Activated effector memory CD4-positive, alpha-beta T cell treated with anti-CD3 and anti-CD28 coated beads, Interleukin-2, amount 50 U/mL, for 16 hours (primary cell): Measurements from ENCODE around the gene PPP3CB.
"Not testable (repeated sequence)": the region's sequence is repeated elsewhere in the genome, so short reads cannot be mapped to it uniquely, and the experiment has no call there.

Experiments used
- DNase-seq: peaks from one replicate; pipeline ENCODE4 v3.0.0-alpha.2; 2020

Gene PPP3CB

DNA sequence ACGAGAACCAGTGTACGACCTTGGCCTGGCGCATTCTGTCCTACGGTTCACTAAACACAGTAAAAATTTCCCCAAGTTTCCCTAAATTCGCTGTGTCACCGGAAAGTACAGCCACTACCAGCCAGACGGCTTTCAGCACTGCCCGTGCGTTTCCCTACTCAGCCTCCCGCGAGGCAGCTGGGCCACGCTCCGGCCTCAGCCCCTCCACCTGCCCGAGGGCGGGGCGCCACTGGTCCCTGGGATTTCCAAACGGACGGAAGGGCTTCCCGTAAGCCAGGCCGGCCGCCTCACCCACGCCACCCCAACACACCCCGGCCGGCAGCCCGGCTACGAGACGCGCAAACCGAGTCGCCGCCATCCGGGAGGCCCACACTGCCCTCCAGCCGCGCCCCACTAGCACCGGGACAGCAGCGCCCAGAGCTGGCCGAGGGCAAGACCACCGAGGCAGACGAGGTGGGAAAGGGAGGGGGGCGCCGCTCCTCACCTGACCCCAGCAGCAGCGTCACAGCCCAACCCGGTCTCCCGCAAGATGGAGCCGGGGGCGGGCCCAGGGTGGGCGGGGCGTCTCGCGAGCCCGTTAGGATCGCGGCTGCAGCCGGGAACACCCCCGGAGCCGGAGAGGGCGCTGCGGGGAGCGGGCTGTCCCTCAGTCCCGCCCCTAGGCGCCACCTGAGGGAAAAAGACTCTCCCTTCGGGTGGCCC is 82.1 kb downstream of the PPP3CB start, which contains the start of gene ANXA7:
ANXA7 (minus strand) TSS at position 531 of the 702 bp plus-strand sequence. CDS start 13,202 bp downstream, outside the sequence.
- peak; percentile 98 for DNase-seq

DNA sequence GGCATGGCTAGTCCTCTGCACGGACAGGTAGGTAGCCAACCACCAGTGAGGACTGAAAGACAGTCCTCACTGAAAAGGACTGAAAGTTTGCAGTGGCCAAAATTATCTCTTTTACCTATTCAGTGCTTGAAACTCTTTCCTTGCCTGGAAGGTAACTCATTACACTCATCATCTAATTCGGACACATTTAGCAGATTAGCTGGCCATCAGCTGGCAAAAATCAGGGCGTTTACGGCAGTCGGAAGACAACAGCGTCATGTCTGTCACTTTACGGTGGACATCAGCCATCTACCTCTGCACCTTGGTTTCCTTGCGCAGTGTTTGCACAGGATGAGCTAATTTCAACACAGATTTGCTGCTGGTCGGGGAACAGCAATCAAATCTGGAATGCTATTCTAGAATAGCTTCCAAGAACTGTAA is 82.7 kb downstream of the PPP3CB start:
- no peak for DNase-seq

DNA sequence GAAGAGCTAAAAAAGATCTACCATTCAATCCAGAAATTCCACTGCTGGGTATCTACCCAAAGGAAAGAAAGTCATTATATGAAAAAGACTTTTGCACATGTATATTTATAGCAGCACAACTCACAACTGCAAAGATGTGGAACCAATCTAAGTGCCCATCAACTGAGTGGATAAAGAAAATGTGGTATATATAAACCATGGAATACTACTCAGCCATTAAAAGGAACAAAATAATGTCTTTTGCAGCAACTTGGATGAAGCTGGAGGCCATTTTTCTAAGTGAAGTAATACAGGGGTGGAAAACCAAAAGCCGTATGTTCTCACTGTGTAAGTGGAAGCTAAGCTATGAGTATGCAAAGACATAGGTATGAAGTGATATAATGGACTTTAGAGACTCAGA is 84.9 kb downstream of the PPP3CB start:
- no peak for DNase-seq

DNA sequence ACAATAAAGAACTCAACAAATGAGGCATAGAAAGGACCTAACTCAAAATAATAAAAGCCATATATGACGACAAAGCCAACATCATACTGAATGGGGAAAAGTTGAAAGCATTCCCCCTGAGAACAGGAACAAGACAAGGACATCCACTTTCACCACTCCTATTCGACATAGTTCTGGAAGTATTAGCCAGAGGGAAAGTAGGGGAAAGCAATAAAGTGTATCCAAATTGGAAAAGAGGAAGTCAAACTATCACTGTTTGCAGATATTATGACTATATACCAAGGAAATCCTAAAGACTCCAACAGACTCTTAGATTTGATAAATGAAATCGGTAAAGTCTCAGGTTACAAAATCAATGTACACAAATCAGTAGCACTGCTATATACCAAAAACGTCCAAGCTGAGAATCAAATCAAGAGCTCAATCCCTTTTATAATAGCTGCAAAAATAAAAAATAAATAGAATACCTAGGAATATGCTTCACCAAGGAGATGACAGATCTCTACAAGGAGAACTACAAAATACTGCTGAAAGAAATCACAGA is 86.8 kb downstream of the PPP3CB start:
- no peak for DNase-seq

DNA sequence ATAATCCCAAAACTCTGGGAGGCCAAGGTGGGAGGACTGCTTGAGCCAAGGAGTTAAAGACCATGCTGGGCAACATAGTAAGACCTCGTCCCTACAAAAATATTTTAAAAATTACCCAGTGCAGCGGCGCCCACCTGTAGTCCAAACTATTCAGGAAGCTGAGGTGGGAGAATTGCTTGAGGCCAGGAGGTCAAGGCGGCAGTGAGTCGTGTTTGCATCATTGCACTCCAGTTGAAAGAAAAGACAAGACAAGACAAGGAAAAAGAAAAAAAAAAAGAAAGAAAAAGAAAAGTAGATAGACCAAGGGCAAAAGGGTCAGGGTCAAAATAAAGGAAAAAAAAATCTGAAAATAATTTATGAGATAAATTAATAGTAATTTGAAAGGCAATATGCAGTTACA is 87.8 kb downstream of the PPP3CB start:
- DNase-seq = no peak

DNA sequence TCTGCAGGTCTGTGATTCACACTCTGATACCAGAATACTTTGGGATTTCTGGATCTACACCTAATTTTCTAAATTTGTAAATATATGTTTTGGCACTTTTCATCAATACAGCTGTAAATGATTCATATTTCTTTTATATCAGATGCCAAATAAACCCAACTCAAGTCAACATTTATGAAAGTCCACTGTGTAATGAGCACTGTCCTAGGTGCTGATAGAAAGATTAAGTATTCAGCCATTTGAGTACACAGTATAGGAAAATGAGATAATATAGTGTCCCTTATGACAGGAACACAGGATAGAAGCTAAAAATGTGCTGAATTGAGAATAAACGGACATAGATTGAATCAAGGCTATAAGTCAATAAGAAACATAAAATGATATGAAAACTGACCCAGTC is 88.3 kb downstream of the PPP3CB start:
- DNase-seq = no peak

DNA sequence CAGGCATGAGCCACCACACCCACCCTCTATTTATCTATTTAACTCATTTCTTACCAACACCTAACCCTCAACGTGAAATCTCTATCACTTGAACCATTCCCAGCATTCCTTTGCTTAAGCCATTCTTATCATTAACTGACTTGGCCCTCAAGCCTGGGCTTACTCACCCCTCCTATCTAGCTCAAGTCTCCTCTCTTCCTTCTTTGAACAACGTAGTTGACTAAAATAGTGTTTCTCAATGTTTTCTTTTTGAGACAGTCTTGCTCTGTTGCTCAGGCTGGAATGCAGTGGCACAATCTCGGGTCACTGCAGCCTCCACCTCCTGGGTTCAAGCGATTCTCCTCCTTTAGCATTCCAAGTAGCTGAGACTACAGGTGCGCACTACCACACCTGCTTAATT is 89.0 kb downstream of the PPP3CB start:
- no peak for DNase-seq

DNA sequence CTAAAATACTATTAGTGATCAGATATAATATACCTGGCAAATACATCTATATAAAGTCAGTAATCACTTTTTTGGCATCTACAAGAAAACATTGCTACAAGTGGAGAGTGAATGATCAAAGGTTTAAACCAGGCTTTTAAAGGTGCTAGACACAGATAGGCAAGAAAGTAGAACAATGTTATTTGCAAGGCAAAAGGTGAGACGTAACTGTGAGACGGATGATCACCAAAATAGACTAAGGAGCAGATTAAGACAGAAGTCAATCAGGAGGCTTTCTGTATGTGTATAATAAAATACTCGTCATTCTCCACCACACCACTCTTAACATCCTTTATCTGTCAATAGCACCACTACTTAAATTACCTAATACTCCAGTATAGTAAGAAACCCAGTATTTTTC is 90.3 kb downstream of the PPP3CB start:
- no peak for DNase-seq

DNA sequence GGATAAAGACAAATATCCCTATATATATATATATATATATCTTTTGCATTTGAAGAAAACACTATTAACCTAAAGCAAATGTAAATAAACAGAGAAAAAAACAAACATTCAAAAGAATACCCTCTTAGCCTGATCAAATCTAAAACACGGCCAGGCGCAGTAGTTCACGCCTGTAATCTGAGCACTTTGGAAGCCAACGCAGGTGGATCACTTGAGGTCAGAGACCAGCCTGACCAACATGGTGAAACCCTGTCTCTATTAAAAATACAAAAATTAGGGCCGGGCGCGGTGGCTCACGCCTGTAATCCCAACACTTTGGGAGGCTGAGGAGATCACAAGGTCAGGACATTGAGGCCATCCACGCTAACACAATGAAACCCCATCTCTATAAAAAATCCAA is 91.1 kb downstream of the PPP3CB start:
- no peak for DNase-seq

DNA sequence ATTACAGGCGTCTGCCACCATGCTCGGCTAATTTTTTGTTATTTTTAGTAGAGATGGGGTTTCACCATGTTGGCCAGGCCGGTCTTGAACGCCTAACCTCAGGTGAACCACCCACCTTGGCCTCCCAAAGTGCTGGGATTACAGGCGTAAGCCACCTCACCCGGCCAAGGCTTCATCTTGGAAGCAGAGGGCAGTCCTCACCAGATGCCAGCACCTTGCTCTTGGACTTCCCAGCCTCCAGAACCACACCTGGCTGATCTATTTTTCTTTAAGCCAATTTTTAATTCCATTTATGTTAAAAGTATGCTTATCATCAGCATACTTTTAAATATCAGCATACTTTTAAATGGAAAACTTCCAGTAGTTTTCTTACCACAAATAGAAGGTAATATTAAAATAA is 94.2 kb downstream of the PPP3CB start:
- DNase-seq = no peak

DNA sequence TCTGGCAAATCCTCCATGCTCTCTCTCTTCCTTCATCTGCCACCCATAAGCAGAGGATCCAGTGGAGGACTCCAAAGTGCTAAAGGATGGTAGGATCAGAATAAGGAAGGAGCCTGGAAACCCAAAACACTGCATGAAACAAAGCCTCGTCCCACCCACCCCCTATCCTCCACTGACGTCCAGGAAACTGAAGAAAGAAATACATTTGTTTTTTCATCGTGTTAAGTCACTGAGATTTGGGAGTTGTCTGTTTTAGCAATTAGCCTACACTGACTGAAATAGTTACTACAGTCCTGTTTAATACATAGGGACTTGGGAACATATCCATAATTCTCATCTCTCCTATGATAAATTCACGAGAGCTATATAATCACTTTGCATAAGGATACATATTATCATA is 96.8 kb downstream of the PPP3CB start:
- no peak for DNase-seq

DNA sequence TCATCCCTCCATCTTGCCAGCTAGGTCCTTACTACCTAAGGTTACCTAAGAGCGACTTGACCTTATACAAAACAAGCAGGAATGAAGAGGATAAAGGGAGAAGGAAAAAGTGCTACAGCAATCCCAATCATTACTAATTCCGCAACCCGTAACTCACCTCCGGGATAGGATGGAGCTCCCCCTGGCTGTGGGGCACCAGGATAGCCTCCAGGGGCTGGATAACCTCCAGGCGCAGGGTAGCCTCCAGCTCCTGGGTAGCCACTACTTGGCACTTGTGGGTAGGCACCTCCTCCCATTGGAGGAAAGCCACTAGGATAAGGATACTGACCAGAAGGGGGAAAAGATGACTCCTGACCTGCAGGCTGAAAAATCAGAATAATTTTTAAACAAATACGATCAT is 97.8 kb downstream of the PPP3CB start:
- no peak for DNase-seq

DNA sequence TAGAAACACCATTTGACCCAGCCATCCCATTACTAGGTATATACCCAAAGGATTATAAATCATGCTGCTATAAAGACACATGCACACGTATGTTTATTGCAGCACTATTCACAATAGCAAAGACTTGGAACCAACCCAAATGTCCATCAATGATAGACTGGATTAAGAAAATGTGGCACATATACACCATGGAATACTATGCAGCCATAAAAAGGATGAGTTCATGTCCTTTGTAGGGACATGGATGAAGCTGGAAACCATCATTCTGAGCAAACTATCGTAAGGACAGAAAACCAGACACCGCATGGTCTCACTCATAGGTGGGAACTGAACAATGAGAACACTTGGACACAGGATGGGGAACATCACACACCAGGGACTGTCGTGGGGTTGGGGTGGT is 101.5 kb downstream of the PPP3CB start:
- not testable (repeated sequence) for DNase-seq

DNA sequence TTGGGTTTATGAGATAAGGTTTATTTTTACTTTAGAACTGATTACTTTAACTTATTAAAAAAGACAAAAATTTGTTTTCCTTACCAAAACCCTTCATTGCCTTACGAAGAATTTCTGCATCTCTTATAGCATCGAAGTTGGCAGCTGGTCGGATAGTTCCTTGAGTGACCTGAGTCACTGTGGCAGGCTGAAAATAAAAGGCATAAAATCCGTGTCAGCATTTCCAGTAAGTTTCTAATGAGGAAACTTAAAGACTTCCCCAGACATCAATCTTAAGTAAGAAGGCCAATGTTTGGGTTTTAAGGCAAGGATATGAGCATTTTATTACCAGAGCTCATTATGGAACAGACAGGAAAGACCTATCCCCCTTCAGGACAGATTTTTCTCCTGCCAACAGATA is 107.6 kb downstream of the PPP3CB start:
- no peak for DNase-seq

DNA sequence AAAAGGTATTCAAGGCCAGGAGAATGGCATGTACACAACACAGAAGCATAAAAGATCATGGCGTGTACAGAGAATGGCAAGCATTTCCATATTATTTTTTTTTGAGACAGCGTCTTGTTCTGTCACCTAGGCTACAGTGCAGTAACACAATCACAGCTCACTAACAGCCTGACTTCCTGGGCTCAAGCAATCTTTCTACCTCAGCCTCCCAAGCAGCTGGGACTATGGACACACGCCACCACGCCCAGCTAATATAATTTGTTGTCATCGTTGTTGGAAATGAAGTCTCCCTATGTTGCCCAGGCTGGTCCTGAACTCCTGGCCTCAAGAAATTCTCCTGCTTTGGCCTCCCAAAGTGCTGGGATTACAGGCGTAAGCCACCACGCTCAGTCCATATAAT is 109.2 kb downstream of the PPP3CB start:
- DNase-seq = no peak
